Keratinocyte (primary cell): ENCODE data around the gene SLC35B4. TPM values are rescaled to one million over a fixed set of nuclear protein-coding genes. Genes with fewer than 3 reads are reported as not detected.

Experiments
- DNase-seq: peaks from one replicate; pipeline ENCODE4 v3.0.0-alpha.2; 2011; ENCODE audit warnings: low read depth, missing footprints, low spot score
- FAIRE-seq: peaks from 2 replicates; lab custom pipeline; 2011; peaks lifted over from hg19 to GRCh38; lab: Jason Lieb, UNC
- H2AFZ ChIP-seq: 2 replicates; pipeline ENCODE4 v1.6.0; 2012; ENCODE audit warnings: low read length, control low read depth, inconsistent platforms; ENCODE audit not compliant: control insufficient read depth
- H3K27ac ChIP-seq: 2 replicates; pipeline ENCODE4 v1.5.1; 2011; ENCODE audit warnings: low read length; ENCODE audit not compliant: control insufficient read depth, insufficient read depth
- H3K27me3 ChIP-seq: 3 replicates; pipeline ENCODE4 v1.6.0; 2011; ENCODE audit warnings: low read length; ENCODE audit not compliant: control insufficient read depth, insufficient read depth; ENCODE audit errors: extremely low read depth
- H3K36me3 ChIP-seq, 2 experiments: 2 replicates in 1 of 2; 3 replicates in 1 of 2; pipeline ENCODE4 v1.5.1; 2011; ENCODE audit warnings: low read length in 2 of 2, mild to moderate bottlenecking in 1 of 2; ENCODE audit not compliant: control insufficient read depth in 2 of 2, insufficient read depth in 2 of 2; ENCODE audit errors: extremely low read depth in 1 of 2
- H3K4me1 ChIP-seq: 3 replicates; pipeline ENCODE4 v1.5.1; 2011; ENCODE audit warnings: low read length; ENCODE audit not compliant: control insufficient read depth, insufficient read depth; ENCODE audit errors: extremely low read depth
- H3K4me2 ChIP-seq: 3 replicates; pipeline ENCODE4 v1.6.0; 2011; ENCODE audit warnings: low read depth, low read length; ENCODE audit not compliant: control insufficient read depth, insufficient read depth; ENCODE audit errors: extremely low read depth
- H3K4me3 ChIP-seq, 3 experiments: fragments of 200-600 bp in 1 of 3; sonication (generic) in 1 of 3; 2 replicates in 2 of 3; 3 replicates in 1 of 3; pipeline ENCODE4 v1.5.1; 2011 to 2016; ENCODE audit warnings: low read length in 3 of 3, mild to moderate bottlenecking in 3 of 3, control low read depth in 2 of 3, inconsistent platforms in 1 of 3, low read depth in 1 of 3, mixed read lengths in 1 of 3, mixed run types in 1 of 3, moderate library complexity in 1 of 3; ENCODE audit not compliant: control insufficient read depth in 2 of 3, insufficient read depth in 2 of 3; ENCODE audit errors: extremely low read depth in 1 of 3
- H3K79me2 ChIP-seq: 2 replicates; pipeline ENCODE4 v1.6.0; 2012; ENCODE audit warnings: low read length; ENCODE audit not compliant: control insufficient read depth, insufficient read depth
- H3K9ac ChIP-seq: 3 replicates; pipeline ENCODE4 v1.6.0; 2011; ENCODE audit warnings: low read length; ENCODE audit not compliant: control insufficient read depth, insufficient read depth; ENCODE audit errors: extremely low read depth
- H3K9me1 ChIP-seq: 3 replicates; pipeline ENCODE4 v1.6.0; 2011; ENCODE audit warnings: low read length; ENCODE audit not compliant: control insufficient read depth, insufficient read depth; ENCODE audit errors: extremely low read depth
- H3K9me3 ChIP-seq: 2 replicates; pipeline ENCODE4 v1.5.1; 2012; ENCODE audit warnings: low read depth, low read length; ENCODE audit not compliant: control insufficient read depth
- H4K20me1 ChIP-seq: 3 replicates; pipeline ENCODE4 v1.6.0; 2011; ENCODE audit warnings: low read length; ENCODE audit not compliant: control insufficient read depth, insufficient read depth; ENCODE audit errors: extremely low read depth
- CTCF ChIP-seq, 3 experiments: IDR thresholded peaks in 1 of 3; conservative IDR thresholded peaks in 1 of 3; optimal IDR thresholded peaks in 1 of 3; 2 replicates in 2 of 3; 3 replicates in 1 of 3; pipeline versions ENCODE3 to v1.5.1; 2011; ENCODE audit warnings: low read length in 3 of 3, mild to moderate bottlenecking in 3 of 3, moderate library complexity in 2 of 3, control low read depth in 1 of 3, inconsistent platforms in 1 of 3; ENCODE audit not compliant: insufficient read depth in 2 of 3; ENCODE audit errors: extremely low read depth in 1 of 3
- EZH2 ChIP-seq: IDR thresholded peaks from one replicate; pipeline ENCODE4 v1.6.1; 2012; ENCODE audit warnings: inconsistent platforms, mild to moderate bottlenecking, low read length, moderate library complexity
- dilution Hi-C: fragments of 300-500 bp; cut with MboI; formaldehyde crosslinking; loops from one replicate; pipeline ENCODE4 v1.7.0; 2020; ENCODE audit warnings: low sequenced_read_pairs; ENCODE audit not compliant: extremely low pct_ligation_motif_present
- polyA plus RNA-seq, 5 experiments: library from polyadenylated mRNA; depleted of rRNA in 3 of 5; stranded (reverse) in 3 of 5; stranded (forward) in 1 of 5; unstranded in 1 of 5; fragments of >200 nt; gene quantifications; 1 replicate in 1 of 5; 2 replicates in 3 of 5; 3 replicates in 1 of 5; pipeline versions ENCODE4 v1.2.1 to v1.2.3, GENCODE V29; 2011 to 2012; ENCODE audit warnings: missing spikeins in 2 of 5, low read depth in 1 of 5, low replicate concordance in 1 of 5

SLC35B4 gene
- polyA plus RNA-seq, 1 donor (not counting 4 experiments of a cell fraction or from before 2014, with no cell fraction given): 18.6 TPM

GRCh38 chr7:134332892-134333291 is 16.2 kb upstream of the SLC35B4 start:
- Histone ChIP-seq H3K9me3 (peaks cover 2% of the 10 kb centered on the region), H3K79me2 (no peaks in the 10 kb centered on the region), H4K20me1 (no peaks in the 10 kb centered on the region), H3K4me2 (no peak overlapping the region), H3K27ac (no peak overlapping the region), H3K9me1 (no peaks in the 10 kb centered on the region), H3K27me3 (peaks cover 3% of the 10 kb centered on the region), H2AFZ (no peak overlapping the region), H3K36me3 (no peaks in the 10 kb centered on the region), H3K4me3 (no peak overlapping the region), H3K4me1 (no peaks in the 10 kb centered on the region), H3K9ac (no peak overlapping the region)
- dilution Hi-C loops: no loop called here
- FAIRE-seq: no peak
- no peak for TF ChIP-seq EZH2
- no peak for TF ChIP-seq CTCF (optimal IDR thresholded peaks at IDR 0.05 in 1 of 3, IDR thresholded peaks at IDR 0.05 in 1 of 3, conservative IDR thresholded peaks at IDR 0.05 in 1 of 3; ENCODE audit: extremely low read depth in 1 of 3, insufficient read depth in 2 of 3, low read length in 3 of 3)
- no peak for DNase-seq

- Histone ChIP-seq H3K9me1 (no peaks in the 10 kb centered on the region), H3K4me1 (no peaks in the 10 kb centered on the region), H3K27me3 (peaks cover 3% of the 10 kb centered on the region), H3K9me3 (peaks cover 2% of the 10 kb centered on the region), H3K36me3 (no peaks in the 10 kb centered on the region), H4K20me1 (no peaks in the 10 kb centered on the region), H3K27ac (no peak overlapping the region), H3K4me3 (no peak overlapping the region), H2AFZ (no peak overlapping the region), H3K9ac (no peak overlapping the region), H3K79me2 (no peaks in the 10 kb centered on the region), H3K4me2 (no peak overlapping the region)
- TF ChIP-seq CTCF (optimal IDR thresholded peaks at IDR 0.05 in 1 of 3, IDR thresholded peaks at IDR 0.05 in 1 of 3, conservative IDR thresholded peaks at IDR 0.05 in 1 of 3; ENCODE audit: extremely low read depth in 1 of 3, insufficient read depth in 2 of 3, low read length in 3 of 3): no peak
- no peak for TF ChIP-seq EZH2
- DNase-seq: no peak
- dilution Hi-C loops: no loop called here
- no peak for FAIRE-seq
Measured at GRCh38 chr7:134331393-134331792, 14.7 kb upstream of the SLC35B4 start.
